ENCODE data around the gene OR5D16. TPM values are rescaled to one million over a fixed set of nuclear protein-coding genes. Genes with fewer than 3 reads are reported as not detected.

OR5D16 gene
- not detected for polyA plus RNA-seq

DNA sequence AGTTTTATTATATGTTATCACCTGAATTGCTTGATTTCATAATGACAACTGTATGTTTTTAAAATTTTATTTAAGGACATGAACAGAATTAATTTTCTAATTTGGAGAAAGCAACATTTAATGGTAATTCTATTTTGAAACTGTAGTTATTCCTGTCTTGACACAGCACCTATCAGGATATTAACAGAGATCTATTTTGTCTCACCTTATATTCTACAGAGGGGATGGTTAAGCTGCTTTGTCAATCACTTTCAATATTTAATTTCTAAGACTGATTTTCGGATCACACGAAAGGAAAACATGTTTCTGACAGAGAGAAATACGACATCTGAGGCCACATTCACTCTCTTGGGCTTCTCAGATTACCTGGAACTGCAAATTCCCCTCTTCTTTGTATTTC is at the start of gene OR5D16:
TSS of gene OR5D16 (plus strand) at position 301 of the 400 bp plus-strand sequence. CDS start at position 301, 0 bp downstream.
- 24 to 44% methylated on average over 3 of the region's 3 CpGs for WGBS, 2 donors
- H3K9me3 ChIP-seq (ENCODE audit: control insufficient read depth in 2 of 2, insufficient read depth in 1 of 2, low read depth in 1 of 2, low read length in 1 of 2), result no peaks in the 10 kb centered on the region
- H3K27me3 ChIP-seq (ENCODE audit: control insufficient read depth in 1 of 2, insufficient read depth in 2 of 2, low read length in 2 of 2), result no peaks in the 10 kb centered on the region
- no peak within 1 kb of the TSS for H3K4me3 ChIP-seq (ENCODE audit: low read depth in 1 of 2, low read length in 2 of 2)
- H3K36me3 ChIP-seq (ENCODE audit: control insufficient read depth in 2 of 2, insufficient read depth in 2 of 2, low read length in 1 of 2), result no peaks in the 10 kb centered on the region
- no peaks in the 10 kb centered on the region for H3K4me1 ChIP-seq (ENCODE audit: control insufficient read depth in 2 of 2, insufficient read depth in 2 of 2, low read length in 1 of 2)
- H3K27ac ChIP-seq (ENCODE audit: low read depth in 2 of 2, low read length in 1 of 2), result no peak within 1 kb of the TSS

DNA sequence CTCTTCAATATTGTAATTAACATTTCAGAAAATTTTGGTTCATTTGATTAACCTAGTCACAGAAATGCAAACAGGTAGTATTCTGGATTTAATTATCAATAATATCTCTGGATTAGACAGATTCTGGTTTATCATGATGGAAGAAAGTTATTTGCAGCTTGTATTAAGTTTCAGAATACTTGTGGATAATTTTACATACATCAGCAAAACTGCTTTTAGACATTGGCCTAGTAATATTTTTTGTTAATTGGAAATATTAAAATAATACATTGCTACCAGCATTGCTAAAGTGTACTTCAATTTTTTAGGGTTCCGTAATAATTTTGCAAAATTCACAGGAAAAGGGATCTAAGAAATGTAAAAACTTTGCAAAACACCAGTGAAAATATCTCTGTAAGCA is 46.9 kb upstream of the OR5D16 start:
- Histone ChIP-seq H3K4me1 (ENCODE audit: control insufficient read depth in 2 of 2, insufficient read depth in 2 of 2, low read length in 1 of 2) (no peaks in the 10 kb centered on the region), H3K9me3 (ENCODE audit: control insufficient read depth in 2 of 2, insufficient read depth in 1 of 2, low read depth in 1 of 2, low read length in 1 of 2) (peaks cover 0 to 7% of the 10 kb centered on the region in 2 donors), H3K4me3 (ENCODE audit: low read depth in 1 of 2, low read length in 2 of 2) (no peak overlapping the region), H3K27ac (ENCODE audit: low read depth in 2 of 2, low read length in 1 of 2) (no peak overlapping the region), H3K27me3 (ENCODE audit: control insufficient read depth in 1 of 2, insufficient read depth in 2 of 2, low read length in 2 of 2) (no peaks in the 10 kb centered on the region), H3K36me3 (ENCODE audit: control insufficient read depth in 2 of 2, insufficient read depth in 2 of 2, low read length in 1 of 2) (no peaks in the 10 kb centered on the region)
- WGBS, 2 donors, result 80 to 89% methylated on average over 1 of the region's 1 CpG

- Histone ChIP-seq H3K36me3 (ENCODE audit: control insufficient read depth in 2 of 2, insufficient read depth in 2 of 2, low read length in 1 of 2) (no peaks in the 10 kb centered on the region), H3K27me3 (ENCODE audit: control insufficient read depth in 1 of 2, insufficient read depth in 2 of 2, low read length in 2 of 2) (no peaks in the 10 kb centered on the region)
- WGBS, 2 donors, result 40 to 61% methylated on average over 2 of the region's 2 CpGs
Measured at GRCh38 chr11:55793321-55793720, 45.2 kb upstream of the OR5D16 start.

DNA sequence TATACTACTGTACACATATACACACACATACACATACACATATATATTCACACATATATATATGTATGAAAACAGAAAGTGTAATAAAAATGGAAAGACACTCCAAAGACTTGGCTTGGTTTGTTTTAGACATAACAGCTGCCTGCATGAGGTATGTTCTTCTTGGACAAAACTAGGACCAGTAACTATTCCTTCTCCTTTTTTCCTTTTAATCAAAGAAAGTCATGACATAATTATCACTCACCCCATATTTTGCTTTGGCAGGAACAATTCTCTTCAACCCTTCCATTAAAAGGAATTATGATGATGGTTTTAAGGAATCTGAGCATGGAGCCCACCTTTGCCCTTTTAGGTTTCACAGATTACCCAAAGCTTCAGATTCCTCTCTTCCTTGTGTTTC is 43.3 kb upstream of the OR5D16 start, which contains the start of gene OR5D14:
TSS of gene OR5D14 (plus strand) at position 301 of the 400 bp plus-strand sequence. CDS start at position 301, 0 bp downstream.
- Histone ChIP-seq H3K27me3 (ENCODE audit: control insufficient read depth in 1 of 2, insufficient read depth in 2 of 2, low read length in 2 of 2) (no peaks in the 10 kb centered on the region), H3K4me3 (ENCODE audit: low read depth in 1 of 2, low read length in 2 of 2) (no peak within 1 kb of the TSS), H3K9me3 (ENCODE audit: control insufficient read depth in 2 of 2, insufficient read depth in 1 of 2, low read depth in 1 of 2, low read length in 1 of 2) (peaks cover 0 to 4% of the 10 kb centered on the region in 2 donors), H3K4me1 (ENCODE audit: control insufficient read depth in 2 of 2, insufficient read depth in 2 of 2, low read length in 1 of 2) (no peaks in the 10 kb centered on the region), H3K36me3 (ENCODE audit: control insufficient read depth in 2 of 2, insufficient read depth in 2 of 2, low read length in 1 of 2) (no peaks in the 10 kb centered on the region), H3K27ac (ENCODE audit: low read depth in 2 of 2, low read length in 1 of 2) (no peak within 1 kb of the TSS)

More at GRCh38 chr11:55793321-55793720, 45.2 kb upstream of the OR5D16 start:
- H3K4me1 ChIP-seq (ENCODE audit: control insufficient read depth in 2 of 2, insufficient read depth in 2 of 2, low read length in 1 of 2), result no peaks in the 10 kb centered on the region
- peaks cover 0 to 4% of the 10 kb centered on the region in 2 donors for H3K9me3 ChIP-seq (ENCODE audit: control insufficient read depth in 2 of 2, insufficient read depth in 1 of 2, low read depth in 1 of 2, low read length in 1 of 2)
- no peak overlapping the region for H3K27ac ChIP-seq (ENCODE audit: low read depth in 2 of 2, low read length in 1 of 2)
- no peak overlapping the region for H3K4me3 ChIP-seq (ENCODE audit: low read depth in 1 of 2, low read length in 2 of 2)

DNA sequence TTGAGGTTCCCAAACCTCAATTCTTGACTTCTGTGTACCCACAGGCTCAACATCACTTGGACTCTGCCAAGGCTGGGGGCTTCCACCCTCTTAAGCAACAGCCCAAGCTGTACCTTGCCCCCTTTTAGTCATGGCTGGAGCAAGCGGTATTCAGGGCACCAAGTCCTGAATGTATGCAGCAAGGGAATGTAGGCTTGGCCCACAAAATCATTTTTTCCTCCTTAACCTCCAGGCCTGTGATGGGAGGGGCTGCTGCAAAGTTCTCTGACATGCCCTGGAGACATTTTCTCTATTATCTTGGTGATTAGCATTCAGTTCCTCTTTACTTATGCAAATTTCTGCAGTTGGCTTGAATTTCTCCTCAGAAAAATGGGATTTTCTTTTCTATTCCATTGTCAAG is 32.3 kb upstream of the OR5D16 start:
- Histone ChIP-seq H3K9me3 (ENCODE audit: control insufficient read depth in 2 of 2, insufficient read depth in 1 of 2, low read depth in 1 of 2, low read length in 1 of 2) (peaks cover 4 to 7% of the 10 kb centered on the region in 2 donors), H3K4me1 (ENCODE audit: control insufficient read depth in 2 of 2, insufficient read depth in 2 of 2, low read length in 1 of 2) (no peaks in the 10 kb centered on the region), H3K36me3 (ENCODE audit: control insufficient read depth in 2 of 2, insufficient read depth in 2 of 2, low read length in 1 of 2) (no peaks in the 10 kb centered on the region), H3K4me3 (ENCODE audit: low read depth in 1 of 2, low read length in 2 of 2) (no peak overlapping the region), H3K27ac (ENCODE audit: low read depth in 2 of 2, low read length in 1 of 2) (no peak overlapping the region), H3K27me3 (ENCODE audit: control insufficient read depth in 1 of 2, insufficient read depth in 2 of 2, low read length in 2 of 2) (no peaks in the 10 kb centered on the region)
- WGBS, 2 donors, result 90 to 96% methylated on average over 1 of the region's 1 CpG

- H3K4me3 ChIP-seq (ENCODE audit: low read depth in 1 of 2, low read length in 2 of 2), result no peak within 1 kb of the TSS
- no peak within 1 kb of the TSS for H3K27ac ChIP-seq (ENCODE audit: low read depth in 2 of 2, low read length in 1 of 2)
- 75 to 88% methylated on average over 1 of the region's 1 CpG for WGBS, 2 donors
- peaks cover 2 to 3% of the 10 kb centered on the region in 2 donors for H3K9me3 ChIP-seq (ENCODE audit: control insufficient read depth in 2 of 2, insufficient read depth in 1 of 2, low read depth in 1 of 2, low read length in 1 of 2)
- no peaks in the 10 kb centered on the region for H3K36me3 ChIP-seq (ENCODE audit: control insufficient read depth in 2 of 2, insufficient read depth in 2 of 2, low read length in 1 of 2)
- no peaks in the 10 kb centered on the region for H3K4me1 ChIP-seq (ENCODE audit: control insufficient read depth in 2 of 2, insufficient read depth in 2 of 2, low read length in 1 of 2)
- H3K27me3 ChIP-seq (ENCODE audit: control insufficient read depth in 1 of 2, insufficient read depth in 2 of 2, low read length in 2 of 2), result no peaks in the 10 kb centered on the region
Measured at GRCh38 chr11:55811067-55811466, 27.5 kb upstream of the OR5D16 start, which contains the start of gene OR5L1. Gene OR5L1 (plus strand): TSS chr11:55811367. CDS start chr11:55811467, 100 bp downstream.

- no peaks in the 10 kb centered on the region for H3K36me3 ChIP-seq (ENCODE audit: control insufficient read depth in 2 of 2, insufficient read depth in 2 of 2, low read length in 1 of 2)
- H3K27me3 ChIP-seq (ENCODE audit: control insufficient read depth in 1 of 2, insufficient read depth in 2 of 2, low read length in 2 of 2), result no peaks in the 10 kb centered on the region
- WGBS, 2 donors, result 82 to 85% methylated on average over 5 of the region's 5 CpGs
- H3K27ac ChIP-seq (ENCODE audit: low read depth in 2 of 2, low read length in 1 of 2), result no peak within 1 kb of the TSS
- no peaks in the 10 kb centered on the region for H3K4me1 ChIP-seq (ENCODE audit: control insufficient read depth in 2 of 2, insufficient read depth in 2 of 2, low read length in 1 of 2)
- no peak within 1 kb of the TSS for H3K4me3 ChIP-seq (ENCODE audit: low read depth in 1 of 2, low read length in 2 of 2)
- peaks cover 0 to 3% of the 10 kb centered on the region in 2 donors for H3K9me3 ChIP-seq (ENCODE audit: control insufficient read depth in 2 of 2, insufficient read depth in 1 of 2, low read depth in 1 of 2, low read length in 1 of 2)
Measured at GRCh38 chr11:55819330-55819729, 19.2 kb upstream of the OR5D16 start, which contains the start of gene OR5D18. Gene OR5D18 (plus strand): TSS chr11:55819630. CDS start chr11:55819630, 0 bp downstream.

GRCh38 chr11:55826919-55827318 is 11.6 kb upstream of the OR5D16 start, which contains the start of gene OR5L2:
Gene OR5L2 (plus strand): TSS chr11:55827219. CDS start chr11:55827219, 0 bp downstream.
- no peak within 1 kb of the TSS for H3K27ac ChIP-seq (ENCODE audit: low read depth in 2 of 2, low read length in 1 of 2)
- no peak within 1 kb of the TSS for H3K4me3 ChIP-seq (ENCODE audit: low read depth in 1 of 2, low read length in 2 of 2)
- H3K27me3 ChIP-seq (ENCODE audit: control insufficient read depth in 1 of 2, insufficient read depth in 2 of 2, low read length in 2 of 2), result no peaks in the 10 kb centered on the region
- no peaks in the 10 kb centered on the region for H3K36me3 ChIP-seq (ENCODE audit: control insufficient read depth in 2 of 2, insufficient read depth in 2 of 2, low read length in 1 of 2)
- H3K4me1 ChIP-seq (ENCODE audit: control insufficient read depth in 2 of 2, insufficient read depth in 2 of 2, low read length in 1 of 2), result no peaks in the 10 kb centered on the region
- H3K9me3 ChIP-seq (ENCODE audit: control insufficient read depth in 2 of 2, insufficient read depth in 1 of 2, low read depth in 1 of 2, low read length in 1 of 2), result peaks cover 0 to 10% of the 10 kb centered on the region in 2 donors

GRCh38 chr11:55847453-55847852 is 8.9 kb downstream of the OR5D16 start:
- H3K4me3 ChIP-seq (ENCODE audit: low read depth in 1 of 2, low read length in 2 of 2), result no peak overlapping the region
- H3K4me1 ChIP-seq (ENCODE audit: control insufficient read depth in 2 of 2, insufficient read depth in 2 of 2, low read length in 1 of 2), result no peaks in the 10 kb centered on the region
- no peaks in the 10 kb centered on the region for H3K36me3 ChIP-seq (ENCODE audit: control insufficient read depth in 2 of 2, insufficient read depth in 2 of 2, low read length in 1 of 2)
- no peaks in the 10 kb centered on the region for H3K27me3 ChIP-seq (ENCODE audit: control insufficient read depth in 1 of 2, insufficient read depth in 2 of 2, low read length in 2 of 2)
- H3K9me3 ChIP-seq (ENCODE audit: control insufficient read depth in 2 of 2, insufficient read depth in 1 of 2, low read depth in 1 of 2, low read length in 1 of 2), result no peaks in the 10 kb centered on the region
- 34 to 38% methylated on average over 2 of the region's 2 CpGs for WGBS, 2 donors
- no peak overlapping the region for H3K27ac ChIP-seq (ENCODE audit: low read depth in 2 of 2, low read length in 1 of 2)

DNA sequence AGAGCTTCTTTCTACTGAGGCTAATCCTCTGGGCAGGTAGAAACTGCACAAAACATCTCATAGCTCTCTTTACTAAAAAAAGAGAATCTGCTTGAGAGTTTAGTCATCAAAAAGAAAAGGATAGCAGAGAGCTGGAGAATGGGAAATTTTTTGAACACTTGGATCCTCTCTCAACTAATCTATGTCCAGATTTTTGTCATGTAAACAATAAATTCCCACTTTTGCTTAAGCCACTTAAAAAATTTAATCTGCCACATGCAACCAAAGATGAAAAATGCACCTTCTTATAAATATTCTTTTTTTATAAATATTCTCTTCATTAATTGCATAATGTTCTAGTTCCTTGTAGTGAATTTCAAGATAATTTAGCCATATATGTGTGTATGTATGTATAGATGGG is 10.5 kb downstream of the OR5D16 start:
- Histone ChIP-seq H3K27ac (ENCODE audit: low read depth in 2 of 2, low read length in 1 of 2) (no peak overlapping the region), H3K36me3 (ENCODE audit: control insufficient read depth in 2 of 2, insufficient read depth in 2 of 2, low read length in 1 of 2) (no peaks in the 10 kb centered on the region), H3K4me3 (ENCODE audit: low read depth in 1 of 2, low read length in 2 of 2) (no peak overlapping the region), H3K9me3 (ENCODE audit: control insufficient read depth in 2 of 2, insufficient read depth in 1 of 2, low read depth in 1 of 2, low read length in 1 of 2) (no peaks in the 10 kb centered on the region), H3K27me3 (ENCODE audit: control insufficient read depth in 1 of 2, insufficient read depth in 2 of 2, low read length in 2 of 2) (no peaks in the 10 kb centered on the region), H3K4me1 (ENCODE audit: control insufficient read depth in 2 of 2, insufficient read depth in 2 of 2, low read length in 1 of 2) (no peaks in the 10 kb centered on the region)

Measured in esophagus (tissue), 2 donors.